ENCODE results near the gene ARHGAP31.

- no peak for TF ChIP-seq CTCF (IDR thresholded peaks at IDR 0.05)
- no peak for TF ChIP-seq POLR2A (IDR thresholded peaks at IDR 0.05)
- no peak for TF ChIP-seq EP300 (IDR thresholded peaks at IDR 0.05)
These were observed 895 bp upstream of the ARHGAP31 start for GRCh38 chr3:119293105-119293870.

Data from tibial nerve (tissue), 4 donors.